ENCODE measurements around the gene RUNX2.

Gene RUNX2

DNA sequence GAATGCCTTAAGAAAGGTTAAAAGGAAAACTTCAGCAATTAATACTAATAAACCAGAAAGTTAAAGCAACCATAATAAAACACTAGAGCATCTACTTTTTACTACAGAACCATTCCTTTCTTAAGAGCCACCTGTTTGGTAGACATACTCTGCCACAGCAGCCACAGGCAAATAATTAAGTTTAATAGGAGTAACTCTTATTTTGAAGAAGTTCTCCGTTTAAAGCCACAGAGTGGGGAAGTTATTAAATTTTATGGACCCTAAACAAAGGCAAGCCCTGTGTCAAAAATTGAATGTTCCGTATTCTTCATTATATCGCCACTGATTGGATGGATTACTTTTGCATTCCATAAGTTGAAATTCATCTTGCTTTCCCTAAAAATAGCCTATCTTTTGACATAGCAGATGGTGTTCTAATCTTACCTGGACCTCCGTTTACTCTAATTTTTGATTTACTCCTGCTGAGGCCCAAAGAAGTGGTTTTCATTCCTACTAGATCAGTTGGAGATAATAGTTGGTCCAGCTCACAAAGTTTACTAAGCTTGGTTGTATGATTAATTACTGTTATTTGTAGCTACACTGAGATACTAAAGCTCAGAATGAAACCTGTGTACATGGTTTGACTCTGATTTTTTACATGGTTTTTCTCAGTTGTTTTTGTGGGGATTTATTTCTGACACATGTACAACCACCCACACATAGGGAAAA, 190.0 kb downstream of the RUNX2 start:
- no peak for DNase-seq (ENCODE audit: low read depth in 2 of 2)

DNA sequence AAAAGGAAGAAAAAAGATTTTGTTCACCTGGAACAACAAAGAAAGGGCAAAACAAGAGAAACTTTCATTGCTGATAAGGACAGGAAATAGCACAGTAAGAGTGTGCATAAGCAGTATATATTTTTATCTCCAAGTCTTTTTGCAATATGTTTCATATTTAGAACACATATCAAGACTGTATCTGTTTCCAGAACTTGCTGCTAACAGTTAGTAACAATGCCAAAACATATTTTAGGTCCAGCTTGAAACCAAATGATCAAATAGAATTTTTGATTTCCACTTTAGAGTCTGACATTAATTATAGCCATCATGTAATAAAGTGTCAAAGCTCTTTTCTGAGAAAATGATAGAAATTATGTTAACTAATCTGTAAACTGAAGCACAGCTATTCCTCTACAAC, 193.1 kb downstream of the RUNX2 start:
- no peak for DNase-seq (ENCODE audit: low read depth in 2 of 2)

- DNase-seq (ENCODE audit: low read depth in 2 of 2) = no peak
These were observed 194.4 kb downstream of the RUNX2 start for GRCh38 chr6:45522486-45522885.

DNA sequence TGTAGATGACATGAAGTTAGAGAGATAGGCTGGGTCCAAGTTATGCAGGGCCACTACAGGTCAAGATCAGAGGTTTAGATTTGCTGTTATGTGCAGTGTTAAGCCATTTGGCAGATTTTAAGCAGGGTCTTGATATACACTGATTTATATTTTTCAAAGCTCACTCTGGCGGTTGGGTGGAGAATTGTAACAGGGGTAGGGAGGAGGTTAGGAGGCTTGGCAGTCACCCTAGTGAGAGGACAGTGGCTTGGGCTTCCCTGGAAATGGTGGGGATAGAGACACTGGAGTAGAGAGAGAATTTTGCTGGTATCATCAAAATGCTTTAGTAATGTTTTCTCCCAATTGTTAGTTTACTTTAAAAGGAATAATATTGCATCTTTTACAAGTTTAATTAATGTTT, 199.1 kb downstream of the RUNX2 start:
- DNase-seq (ENCODE audit: low read depth in 2 of 2) = no peak

DNA sequence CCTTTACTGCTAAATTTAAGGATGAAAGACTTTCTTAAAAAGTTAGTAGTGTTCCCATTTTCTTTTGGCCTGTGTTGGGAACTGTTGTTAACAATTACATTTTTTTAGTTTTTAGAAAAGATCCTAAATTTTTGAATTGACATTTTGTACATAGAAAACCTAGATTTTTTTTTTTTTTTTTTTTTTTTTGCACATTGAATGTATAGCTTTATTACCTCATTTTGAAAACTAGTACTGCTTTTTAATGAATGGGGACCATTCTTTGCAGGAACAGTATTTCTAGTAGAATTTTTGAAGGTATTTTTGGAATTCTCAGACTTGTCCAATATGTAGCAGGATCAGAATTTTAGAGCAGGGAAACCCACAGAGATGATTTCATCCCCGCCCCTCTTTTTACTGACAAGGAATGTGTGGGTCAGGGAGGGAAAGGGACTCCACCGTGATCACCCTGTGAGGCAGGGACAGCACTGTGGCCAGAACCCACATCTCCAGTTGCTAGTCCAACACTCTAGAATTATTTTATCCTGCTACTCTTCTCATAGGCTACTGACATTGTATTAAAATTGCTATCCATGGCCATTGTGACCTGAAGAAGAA, 204.0 kb downstream of the RUNX2 start:
- no peak for DNase-seq (ENCODE audit: low read depth in 2 of 2)

DNA sequence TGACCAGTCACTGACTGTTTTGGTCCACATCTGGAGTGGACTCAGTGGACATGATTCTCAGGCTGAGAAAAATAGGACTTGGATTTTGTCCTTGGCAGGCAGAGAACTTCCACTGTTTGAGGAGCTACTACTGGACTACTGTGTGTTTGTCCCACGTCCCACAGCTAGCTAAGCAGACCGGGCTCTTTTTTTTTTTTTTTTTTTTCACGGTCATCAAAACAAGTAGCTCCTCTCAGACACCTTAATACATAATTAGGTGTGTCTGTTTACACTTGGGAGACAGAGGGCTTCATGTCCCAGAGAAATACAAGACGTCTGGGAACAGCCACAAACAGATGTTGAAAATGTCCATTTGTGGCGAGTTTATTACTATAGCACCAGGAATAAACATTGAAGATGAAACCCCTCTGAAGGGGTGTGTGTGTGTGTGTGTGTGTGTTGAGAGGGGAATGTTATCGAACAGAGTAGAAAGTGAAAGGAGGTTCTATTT, 204.6 kb downstream of the RUNX2 start:
- DNase-seq (ENCODE audit: low read depth in 2 of 2) = no peak

- no peak for DNase-seq (ENCODE audit: low read depth in 2 of 2)
These were observed 205.3 kb downstream of the RUNX2 start for GRCh38 chr6:45533386-45533785.

- no peak for DNase-seq (ENCODE audit: low read depth in 2 of 2)
These were observed 207.8 kb downstream of the RUNX2 start for GRCh38 chr6:45535933-45536332.

DNA sequence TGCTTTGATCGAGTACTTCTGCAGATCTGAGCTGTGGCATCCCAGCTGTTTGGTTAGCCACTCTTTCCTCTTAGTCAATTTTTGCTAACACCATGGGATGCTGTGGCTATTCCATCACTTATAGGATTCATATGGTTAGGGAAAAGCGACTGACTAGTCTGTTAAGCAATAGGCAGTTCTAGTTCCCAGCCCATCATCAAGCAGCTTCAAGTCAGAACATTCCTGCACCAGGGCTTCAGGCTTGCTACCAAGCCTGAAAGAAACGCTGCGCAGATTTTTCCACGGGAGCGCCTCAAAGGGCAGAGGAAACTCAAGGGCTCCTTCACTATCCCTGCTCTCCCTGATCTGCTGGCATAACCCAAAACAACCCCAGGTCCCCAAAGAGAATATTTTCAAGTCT, 209.4 kb downstream of the RUNX2 start:
- DNase-seq (ENCODE audit: low read depth in 2 of 2) = no peak

DNA sequence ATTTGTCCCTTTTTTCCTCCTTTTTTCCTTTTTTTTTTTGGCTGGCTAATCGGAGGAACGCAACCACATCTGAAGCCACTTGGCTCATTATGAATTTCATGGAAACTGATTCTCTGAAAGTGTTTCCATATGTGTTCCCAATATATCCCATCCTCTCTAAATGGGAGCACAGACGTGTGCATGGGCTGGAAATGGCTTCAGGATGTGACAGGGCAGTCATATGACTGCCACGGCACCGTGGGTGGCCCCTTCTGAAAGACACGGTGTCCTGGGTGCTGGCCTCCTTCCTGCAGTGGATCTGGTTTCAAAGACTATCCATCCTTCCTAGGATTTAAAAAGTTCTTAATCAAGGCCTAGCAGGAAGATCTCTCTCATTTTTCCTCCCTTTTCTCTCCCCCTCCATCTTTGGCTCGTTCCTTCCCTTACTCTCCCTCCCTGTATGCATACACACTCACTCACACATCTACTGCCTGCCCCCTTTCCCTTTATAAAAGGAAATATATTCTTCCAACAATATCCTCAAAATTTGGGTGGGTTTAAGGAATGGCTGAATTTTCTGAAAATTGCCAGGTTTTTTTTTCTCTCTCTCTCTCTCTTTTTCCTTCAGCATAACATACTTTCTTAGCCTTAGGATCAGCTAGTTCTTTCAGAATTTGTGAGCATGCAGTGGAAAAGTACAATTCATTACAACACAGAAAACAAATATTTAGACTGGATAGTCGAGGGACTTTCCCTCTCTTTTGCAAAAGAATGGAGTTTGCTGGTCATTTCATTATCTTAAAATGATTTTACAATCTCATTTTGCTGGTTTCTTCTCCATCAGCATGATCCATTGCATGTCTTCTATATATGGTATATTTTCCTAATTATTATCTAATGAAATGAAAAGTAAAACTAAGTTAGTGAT, 210.8 kb downstream of the RUNX2 start:
- DNase-seq (ENCODE audit: low read depth in 2 of 2) = no peak

DNA sequence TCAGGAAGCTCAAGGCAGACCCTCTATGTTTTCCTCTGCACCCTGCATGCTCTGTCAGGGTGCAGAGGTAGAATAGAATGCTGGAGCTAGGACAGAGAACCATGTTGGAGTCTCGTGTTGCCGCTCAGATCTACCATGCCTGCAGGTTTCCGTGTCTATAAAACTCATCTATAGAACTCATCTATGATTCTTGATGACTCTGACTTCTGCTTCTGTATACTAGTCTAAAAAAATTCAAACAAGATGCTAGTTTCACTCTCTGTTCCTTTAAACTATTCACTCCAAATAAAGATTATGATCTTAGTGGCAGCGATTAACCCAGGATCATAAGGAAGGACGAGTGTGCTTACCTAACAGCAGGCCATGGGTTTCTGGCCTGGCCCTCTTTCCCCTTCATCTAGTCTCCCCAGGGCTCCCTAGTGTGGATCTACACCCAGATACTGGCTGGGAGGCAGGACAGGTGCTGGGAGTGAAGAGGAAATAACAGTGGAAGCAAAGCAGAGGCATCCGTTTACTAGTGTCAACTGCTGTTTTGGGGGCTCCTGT, 212.3 kb downstream of the RUNX2 start:
- DNase-seq (ENCODE audit: low read depth in 2 of 2) = no peak

DNA sequence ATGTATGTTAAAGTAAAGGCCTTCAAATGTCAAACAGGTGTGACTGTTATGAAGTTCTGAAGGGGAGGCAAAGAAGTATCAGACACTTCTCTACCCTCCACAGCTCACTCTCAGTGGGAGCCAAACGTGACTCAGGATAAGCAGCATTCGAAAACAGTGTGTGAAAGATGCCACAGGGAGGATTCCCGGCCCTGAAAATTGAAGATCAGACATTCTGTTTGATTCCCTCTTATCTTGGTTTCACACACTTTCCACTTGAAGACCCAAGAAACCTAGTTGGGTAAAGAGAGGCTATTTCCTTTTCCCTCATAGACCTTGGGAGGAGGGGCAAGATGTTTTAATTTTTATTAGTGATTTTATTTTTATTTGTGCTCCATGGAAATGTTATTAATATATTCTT, 213.8 kb downstream of the RUNX2 start:
- DNase-seq (ENCODE audit: low read depth in 2 of 2) = no peak

GRCh38 chr6:45543298-45544235, 215.4 kb downstream of the RUNX2 start:
- DNase-seq (ENCODE audit: low read depth in 2 of 2) = no peak

DNA sequence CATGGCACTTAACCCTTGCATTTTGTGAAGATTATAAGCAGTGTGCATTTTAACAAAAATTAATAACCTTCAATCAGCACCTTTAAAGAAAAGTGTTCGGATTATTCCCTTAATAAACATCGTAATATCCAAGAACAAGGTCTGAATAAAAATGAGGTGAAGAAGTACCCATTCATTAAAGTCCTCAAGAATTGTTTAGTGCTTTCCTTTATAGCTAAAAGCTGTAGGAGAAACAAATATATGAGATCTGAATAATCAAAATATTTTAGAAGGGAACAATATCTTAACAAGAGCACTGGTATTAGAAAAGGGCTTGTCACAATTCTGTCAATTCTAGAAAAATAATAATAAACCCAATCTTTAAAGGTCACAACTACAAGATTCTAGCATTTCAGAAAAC, 217.3 kb downstream of the RUNX2 start:
- DNase-seq (ENCODE audit: low read depth in 2 of 2) = no peak

GRCh38 chr6:45548657-45549515, 220.8 kb downstream of the RUNX2 start:
- DNase-seq (ENCODE audit: low read depth in 2 of 2) = no peak

- no peak for DNase-seq (ENCODE audit: low read depth in 2 of 2)
These were observed 224.4 kb downstream of the RUNX2 start for GRCh38 chr6:45552536-45552935.

DNA sequence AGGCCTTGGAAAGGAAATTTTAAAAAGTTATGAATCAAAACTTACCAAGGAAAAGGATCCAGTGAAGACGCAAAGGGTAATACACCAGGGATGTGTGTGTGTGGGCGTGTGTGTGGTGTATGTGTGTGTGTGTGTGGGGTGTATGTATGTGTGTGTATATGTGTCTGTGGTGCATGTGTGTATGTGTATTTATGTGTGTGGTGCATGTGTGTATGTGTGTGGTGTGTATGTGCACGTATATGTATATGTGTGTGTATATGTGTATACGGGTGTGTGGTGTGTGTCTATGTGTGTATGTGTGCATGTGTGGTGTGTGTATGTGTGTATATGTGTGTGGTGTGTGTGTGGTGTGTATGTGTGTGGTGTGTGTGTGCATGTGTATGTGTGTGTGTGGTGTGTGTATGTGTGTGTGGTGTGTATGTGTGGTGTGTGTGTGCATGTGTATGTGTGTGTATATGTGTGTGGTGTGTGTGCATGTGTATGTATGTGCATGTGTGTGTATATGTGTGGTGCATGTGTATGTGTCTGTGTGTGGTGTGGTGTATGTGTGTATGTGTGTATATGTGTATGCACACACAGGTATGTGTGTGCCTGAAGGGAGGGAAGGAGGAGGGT, 225.7 kb downstream of the RUNX2 start:
- DNase-seq (ENCODE audit: low read depth in 2 of 2) = no peak

DNA sequence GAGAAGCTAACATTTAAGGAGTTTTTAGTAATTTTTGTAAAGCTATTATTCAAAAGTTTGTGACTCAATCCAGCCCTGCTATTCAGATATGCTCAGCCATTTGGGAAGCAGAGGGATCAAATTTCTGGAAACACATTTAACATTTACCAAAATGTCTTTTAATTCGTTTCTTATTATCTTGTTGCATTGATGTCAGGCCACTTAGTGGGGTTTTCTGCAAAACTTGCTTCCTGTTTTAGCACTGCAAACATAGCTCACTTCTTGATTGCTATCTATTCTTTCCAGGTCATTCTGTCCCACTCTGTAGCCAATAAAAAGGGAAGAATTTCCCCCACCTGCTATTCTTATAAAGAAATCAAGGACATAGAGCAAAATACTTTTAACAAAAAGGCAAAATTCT, 226.5 kb downstream of the RUNX2 start:
- DNase-seq (ENCODE audit: low read depth in 2 of 2) = no peak

DNA sequence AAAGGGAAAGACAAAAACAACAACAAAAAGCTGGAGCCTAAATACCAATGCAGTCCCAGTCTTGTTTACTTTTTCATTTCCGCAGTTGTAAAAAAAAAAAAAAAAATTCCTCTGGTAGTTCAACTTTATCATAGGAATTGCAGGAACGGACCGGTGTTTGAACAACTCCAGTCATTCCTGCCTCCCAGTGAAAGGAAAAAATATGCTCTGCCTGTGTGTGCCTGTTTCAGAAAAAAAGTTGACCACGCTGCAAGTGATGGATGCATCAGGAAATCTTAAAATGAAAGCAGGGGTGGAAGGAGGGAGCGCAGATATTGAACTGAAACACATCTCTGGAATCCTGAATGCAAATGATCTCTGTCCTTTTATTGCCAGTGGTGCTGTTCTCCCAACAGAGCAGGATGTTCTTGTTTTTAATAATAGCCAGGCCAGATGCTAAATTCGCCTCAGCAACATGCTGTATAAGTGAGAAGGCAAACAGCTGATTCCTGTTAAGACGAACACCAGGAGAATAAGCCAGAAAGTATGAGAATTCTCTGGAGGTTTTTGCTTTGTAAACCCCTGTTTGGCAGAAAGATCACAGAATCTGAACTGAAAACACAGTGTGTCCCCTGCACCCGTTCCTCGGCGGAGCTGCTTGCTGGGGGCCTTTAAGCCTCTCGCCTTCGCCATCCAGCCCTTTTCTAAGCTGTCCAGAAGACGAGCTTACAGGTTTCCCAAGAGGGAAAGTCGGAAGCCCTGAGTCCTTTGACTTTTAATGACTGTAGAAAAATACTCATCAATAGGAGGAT, 228.0 kb downstream of the RUNX2 start:
- DNase-seq (ENCODE audit: low read depth in 2 of 2) = no peak
